Osteocyte (in vitro differentiated cells): ENCODE data around the gene KPNA4. TPM values are rescaled to one million over a fixed set of nuclear protein-coding genes. Genes with fewer than 3 reads are reported as not detected.

Experiments
- DNase-seq: peaks from one replicate; pipeline ENCODE4 v3.0.0; 2021; ENCODE audit warnings: mixed read lengths; ENCODE audit not compliant: unreplicated experiment; ENCODE audit errors: extremely low spot score
- H3K27ac Mint-ChIP-seq: one replicate; pipeline ENCODE4 v1.8.0; 2021; ENCODE audit warnings: mild to moderate bottlenecking, mixed read lengths; ENCODE audit not compliant: unreplicated experiment
- H3K27me3 Mint-ChIP-seq: one replicate; pipeline ENCODE4 v1.8.0; 2021; ENCODE audit warnings: mixed read lengths; ENCODE audit not compliant: unreplicated experiment
- H3K36me3 Mint-ChIP-seq: one replicate; pipeline ENCODE4 v1.8.0; 2021; ENCODE audit warnings: mixed read lengths; ENCODE audit not compliant: unreplicated experiment
- H3K4me1 Mint-ChIP-seq: one replicate; pipeline ENCODE4 v1.8.0; 2021; ENCODE audit warnings: mixed read lengths; ENCODE audit not compliant: unreplicated experiment
- H3K4me3 Mint-ChIP-seq: one replicate; pipeline ENCODE4 v1.8.0; 2021; ENCODE audit warnings: mild to moderate bottlenecking, moderate library complexity, mixed read lengths; ENCODE audit not compliant: unreplicated experiment
- H3K9me3 Mint-ChIP-seq: one replicate; pipeline ENCODE4 v1.8.0; 2021; ENCODE audit warnings: mixed read lengths; ENCODE audit not compliant: unreplicated experiment
- CTCF ChIP-seq: fragments of 200-600 bp; sonication (generic); IDR thresholded peaks from 2 replicates; pipeline ENCODE4 v1.5.0; 2021; ENCODE audit warnings: antibody characterized with exemption, mild to moderate bottlenecking, moderate library complexity
- total RNA-seq: library from RNA; stranded (reverse); gene quantifications from 2 replicates; pipeline ENCODE4 v1.2.1, GENCODE V29; 2021

The KPNA4 gene
- total RNA-seq, 1 donor from 2014 or later = 57.7 TPM

GRCh38 chr3:160580938-160581337, 15.6 kb upstream of the KPNA4 start:
- TF ChIP-seq CTCF = no peak
- Mint-ChIP-seq H3K4me1 (peaks cover 2% of the 10 kb centered on the region), H3K4me3 (no peak overlapping the region), H3K9me3 (peaks cover 33% of the 10 kb centered on the region), H3K27ac (no peak overlapping the region), H3K36me3 (peaks cover 2% of the 10 kb centered on the region), H3K27me3 (peaks cover 16% of the 10 kb centered on the region)
- DNase-seq = no peak

GRCh38 chr3:160577556-160578195, 12.3 kb upstream of the KPNA4 start:
- H3K4me1 Mint-ChIP-seq = peaks cover 2% of the 10 kb centered on the region
- peaks cover 2% of the 10 kb centered on the region for H3K36me3 Mint-ChIP-seq
- no peak for DNase-seq
- peaks cover 21% of the 10 kb centered on the region for H3K9me3 Mint-ChIP-seq
- no peak overlapping the region for H3K27ac Mint-ChIP-seq
- TF ChIP-seq CTCF = peak; percentile 37
- no peak overlapping the region for H3K4me3 Mint-ChIP-seq
- H3K27me3 Mint-ChIP-seq = peaks cover 10% of the 10 kb centered on the region

- no peak for TF ChIP-seq CTCF
- peaks cover 10% of the 10 kb centered on the region for H3K27me3 Mint-ChIP-seq
- H3K9me3 Mint-ChIP-seq = peaks cover 15% of the 10 kb centered on the region
- H3K4me1 Mint-ChIP-seq = peaks cover 2% of the 10 kb centered on the region
- H3K36me3 Mint-ChIP-seq = peaks cover 2% of the 10 kb centered on the region
- no peak overlapping the region for H3K27ac Mint-ChIP-seq
- H3K4me3 Mint-ChIP-seq = no peak overlapping the region
- no peak for DNase-seq
Measured at GRCh38 chr3:160577093-160577492, 11.7 kb upstream of the KPNA4 start.

- Mint-ChIP-seq H3K27me3 (peaks cover 6% of the 10 kb centered on the region), H3K4me3 (no peak overlapping the region), H3K9me3 (peaks cover 10% of the 10 kb centered on the region), H3K36me3 (peaks cover 2% of the 10 kb centered on the region), H3K27ac (no peak overlapping the region), H3K4me1 (peaks cover 2% of the 10 kb centered on the region)
- TF ChIP-seq CTCF = no peak
- DNase-seq = no peak
Measured at GRCh38 chr3:160576621-160577020, 11.2 kb upstream of the KPNA4 start.

GRCh38 chr3:160575589-160575988, 10.2 kb upstream of the KPNA4 start:
- Mint-ChIP-seq H3K4me3 (no peak overlapping the region), H3K4me1 (peaks cover 2% of the 10 kb centered on the region), H3K27me3 (peaks cover 2% of the 10 kb centered on the region), H3K27ac (no peak overlapping the region), H3K9me3 (peaks cover 3% of the 10 kb centered on the region), H3K36me3 (no peaks in the 10 kb centered on the region)
- no peak for TF ChIP-seq CTCF
- no peak for DNase-seq
